Stimulated activated naive CD8-positive, alpha-beta T cell treated with anti-CD3 and anti-CD28 coated beads, Interleukin-15, amount 100 ng/mL, for 72 hours (primary cell): ENCODE measurements around the gene AOPEP.

Source experiments
- ATAC-seq: fragments of 150-1000 bp; cut with Tn5 transposase; 2 replicates; pipeline ENCODE4 v1.10.0; 2021; ENCODE audit warnings: mild to moderate bottlenecking, moderate library complexity
- DNase-seq, 2 donors: peaks; one replicate each; pipeline ENCODE4 v3.0.0; 2021 to 2022
- H3K27ac Mint-ChIP-seq, 2 donors: one replicate each; pipeline ENCODE4 v1.8.0; 2022; ENCODE audit warnings: mild to moderate bottlenecking in 2 of 2, mixed read lengths in 2 of 2, moderate library complexity in 2 of 2
- H3K27me3 Mint-ChIP-seq: one replicate; pipeline ENCODE4 v1.8.0; 2022; ENCODE audit warnings: mixed read lengths
- H3K4me1 Mint-ChIP-seq: one replicate; pipeline ENCODE4 v1.8.0; 2022; ENCODE audit warnings: mild to moderate bottlenecking, mixed read lengths
- H3K4me3 Mint-ChIP-seq, 2 donors: one replicate each; pipeline ENCODE4 v1.8.0; 2022; ENCODE audit warnings: mild to moderate bottlenecking in 2 of 2, mixed read lengths in 2 of 2, moderate library complexity in 1 of 2
- H3K9me3 Mint-ChIP-seq, 2 donors: one replicate each; pipeline ENCODE4 v1.8.0; 2022; ENCODE audit warnings: mixed read lengths in 2 of 2

Gene AOPEP

GRCh38 chr9:94881940-94882339 is 155.4 kb downstream of the AOPEP start:
- DNase-seq (no peak), ATAC-seq (no peak)
- H3K27ac Mint-ChIP-seq = no peak overlapping the region
- H3K4me3 Mint-ChIP-seq = no peak overlapping the region
- H3K9me3 Mint-ChIP-seq = peaks cover 0 to 8% of the 10 kb centered on the region in 2 donors
- H3K4me1 Mint-ChIP-seq = peaks cover 16% of the 10 kb centered on the region
- no peaks in the 10 kb centered on the region for H3K27me3 Mint-ChIP-seq

DNA sequence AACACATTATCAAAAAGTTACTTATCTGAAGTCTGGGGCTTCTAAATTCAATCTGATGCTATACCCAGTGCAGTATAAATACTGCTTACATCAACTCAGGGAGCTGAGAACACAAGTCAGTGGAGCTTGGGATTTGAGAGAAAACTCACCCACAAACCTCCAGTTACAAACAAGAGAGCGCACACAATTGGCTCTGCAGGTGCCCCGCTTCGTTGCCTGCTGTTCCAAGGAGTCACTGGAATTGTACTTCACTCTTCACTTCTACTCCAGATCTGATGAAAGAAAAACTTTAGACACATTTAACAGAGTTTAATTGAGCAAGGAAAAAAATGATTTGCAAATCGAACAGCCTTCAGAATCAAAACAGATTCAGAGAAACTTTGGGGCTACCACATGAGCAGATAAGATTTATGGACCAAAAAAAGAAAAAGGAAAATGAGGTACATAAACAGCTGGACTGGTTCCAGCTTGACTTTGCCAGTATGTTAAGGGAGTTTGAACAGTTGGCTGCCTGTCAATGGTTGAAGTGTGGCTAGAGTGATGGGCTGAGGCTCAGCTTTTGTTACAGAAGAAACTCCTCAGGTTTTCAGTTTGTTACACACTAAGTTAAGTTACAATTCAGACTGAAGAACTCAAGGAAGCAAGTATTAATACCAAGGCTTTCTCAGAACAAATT is 156.6 kb downstream of the AOPEP start:
- peaks cover 13% of the 10 kb centered on the region for H3K4me1 Mint-ChIP-seq
- H3K27me3 Mint-ChIP-seq = no peaks in the 10 kb centered on the region
- no peak overlapping the region for H3K27ac Mint-ChIP-seq
- DNase-seq = no peak
- ATAC-seq = no peak
- H3K4me3 Mint-ChIP-seq = no peak overlapping the region
- H3K9me3 Mint-ChIP-seq = peaks cover 0 to 7% of the 10 kb centered on the region in 2 donors

DNA sequence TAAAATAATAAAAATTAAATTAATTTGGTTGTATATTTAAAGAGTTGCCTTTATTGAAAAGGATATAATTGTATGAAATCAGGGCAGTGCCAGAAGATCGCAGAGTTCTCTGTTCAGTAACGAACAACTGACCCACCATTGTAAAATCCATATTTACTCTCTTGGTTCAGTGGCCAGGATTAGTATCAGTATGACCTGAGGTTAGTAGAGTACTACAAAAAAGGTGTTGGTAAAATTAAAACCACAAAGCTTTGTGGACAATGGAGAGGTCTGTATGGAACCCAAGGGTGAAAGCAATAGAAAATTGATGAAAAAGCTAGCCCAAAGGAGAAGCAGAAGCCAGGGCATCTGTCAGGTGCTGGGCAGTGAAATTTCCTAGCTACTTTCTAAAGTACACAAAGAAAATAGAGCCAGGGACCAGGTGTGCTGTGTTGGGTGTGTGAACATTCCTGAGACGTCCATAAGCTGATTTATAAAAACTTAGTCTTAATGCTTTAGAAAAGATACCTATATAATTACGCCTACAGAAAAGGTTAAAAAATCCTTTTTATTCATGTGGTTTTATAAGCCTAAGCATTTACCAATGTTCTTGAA is 159.5 kb downstream of the AOPEP start:
- no peak overlapping the region for H3K4me3 Mint-ChIP-seq
- H3K4me1 Mint-ChIP-seq = no peaks in the 10 kb centered on the region
- no peak for DNase-seq
- no peaks in the 10 kb centered on the region for H3K27me3 Mint-ChIP-seq
- H3K9me3 Mint-ChIP-seq = peaks cover 7 to 8% of the 10 kb centered on the region in 2 donors
- H3K27ac Mint-ChIP-seq = no peak overlapping the region
- ATAC-seq = no peak

- Mint-ChIP-seq H3K4me3 (no peak overlapping the region), H3K27ac (no peak overlapping the region), H3K4me1 (no peaks in the 10 kb centered on the region), H3K27me3 (no peaks in the 10 kb centered on the region), H3K9me3 (peaks cover 8 to 21% of the 10 kb centered on the region in 2 donors)
- no peak for ATAC-seq
- no peak for DNase-seq
Observed at GRCh38 chr9:94887721-94888120, 161.2 kb downstream of the AOPEP start.

- DNase-seq (no peak), ATAC-seq (no peak)
- H3K4me1 Mint-ChIP-seq = peaks cover under 1% of the 10 kb centered on the region
- H3K27ac Mint-ChIP-seq = no peak overlapping the region
- H3K4me3 Mint-ChIP-seq = no peak overlapping the region
- H3K27me3 Mint-ChIP-seq = no peaks in the 10 kb centered on the region
- H3K9me3 Mint-ChIP-seq = peaks cover 8 to 21% of the 10 kb centered on the region in 2 donors
Observed at GRCh38 chr9:94888775-94889174, 162.3 kb downstream of the AOPEP start.

DNA sequence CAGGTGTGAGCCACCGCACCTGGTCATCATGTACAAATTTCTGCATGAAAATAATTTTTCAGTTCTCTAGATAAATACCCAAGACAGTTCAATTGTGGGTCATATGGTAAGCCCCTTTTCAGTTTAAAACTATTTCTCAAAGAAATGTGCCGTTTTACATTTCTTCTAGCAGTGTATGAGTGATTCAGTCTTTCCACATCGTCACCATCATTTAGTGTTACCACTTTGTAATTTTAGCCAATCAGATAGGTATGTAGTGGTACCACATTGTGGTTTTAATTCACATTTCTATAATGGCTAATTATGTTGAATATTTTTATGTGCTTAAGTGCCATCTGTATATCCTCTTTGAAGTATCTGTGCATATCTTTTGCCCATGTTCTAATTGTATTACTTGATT is 163.1 kb downstream of the AOPEP start:
- Mint-ChIP-seq H3K27ac (no peak overlapping the region), H3K4me3 (no peak overlapping the region), H3K27me3 (no peaks in the 10 kb centered on the region), H3K4me1 (peaks cover 6% of the 10 kb centered on the region), H3K9me3 (peaks cover 8 to 21% of the 10 kb centered on the region in 2 donors)
- ATAC-seq (no peak), DNase-seq (no peak)

- H3K9me3 Mint-ChIP-seq = peaks cover 8 to 21% of the 10 kb centered on the region in 2 donors
- H3K27me3 Mint-ChIP-seq = no peaks in the 10 kb centered on the region
- no peak overlapping the region for H3K27ac Mint-ChIP-seq
- H3K4me1 Mint-ChIP-seq = peaks cover 6% of the 10 kb centered on the region
- ATAC-seq = no peak
- DNase-seq = no peak
- H3K4me3 Mint-ChIP-seq = no peak overlapping the region
Observed at GRCh38 chr9:94891183-94891582, 164.7 kb downstream of the AOPEP start.

DNA sequence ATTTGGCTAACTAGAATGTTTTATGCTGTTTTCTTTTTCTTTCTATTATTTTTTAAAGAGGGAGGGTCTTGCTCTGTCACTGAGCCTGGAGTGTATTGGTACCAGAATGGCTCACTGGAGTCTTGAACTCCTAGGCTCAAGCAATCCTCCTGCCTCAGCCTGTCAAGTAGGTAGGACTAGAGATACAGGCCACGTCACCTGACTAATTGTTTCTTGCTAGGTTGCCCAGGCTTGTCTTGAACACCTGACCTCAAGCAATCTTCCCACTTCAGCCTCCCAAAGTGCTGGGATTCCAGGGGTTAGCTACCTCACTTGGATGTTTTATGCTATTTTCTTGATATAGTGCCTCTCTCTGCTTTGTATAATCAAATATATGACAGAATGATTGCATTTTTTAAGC is 166.2 kb downstream of the AOPEP start:
- no peak for DNase-seq
- no peak for ATAC-seq
- Mint-ChIP-seq H3K27ac (peak overlapping the region in 1 of 2 donors; percentile 8), H3K27me3 (no peaks in the 10 kb centered on the region), H3K4me3 (no peak overlapping the region), H3K9me3 (peaks cover 8 to 21% of the 10 kb centered on the region in 2 donors), H3K4me1 (peaks cover 6% of the 10 kb centered on the region)

- H3K4me1 Mint-ChIP-seq = peaks cover 6% of the 10 kb centered on the region
- DNase-seq (no peak), ATAC-seq (no peak)
- no peaks in the 10 kb centered on the region for H3K27me3 Mint-ChIP-seq
- H3K9me3 Mint-ChIP-seq = peaks cover 8 to 21% of the 10 kb centered on the region in 2 donors
- H3K27ac Mint-ChIP-seq = no peak overlapping the region
- no peak overlapping the region for H3K4me3 Mint-ChIP-seq
Observed at GRCh38 chr9:94894094-94894699, 167.7 kb downstream of the AOPEP start.

DNA sequence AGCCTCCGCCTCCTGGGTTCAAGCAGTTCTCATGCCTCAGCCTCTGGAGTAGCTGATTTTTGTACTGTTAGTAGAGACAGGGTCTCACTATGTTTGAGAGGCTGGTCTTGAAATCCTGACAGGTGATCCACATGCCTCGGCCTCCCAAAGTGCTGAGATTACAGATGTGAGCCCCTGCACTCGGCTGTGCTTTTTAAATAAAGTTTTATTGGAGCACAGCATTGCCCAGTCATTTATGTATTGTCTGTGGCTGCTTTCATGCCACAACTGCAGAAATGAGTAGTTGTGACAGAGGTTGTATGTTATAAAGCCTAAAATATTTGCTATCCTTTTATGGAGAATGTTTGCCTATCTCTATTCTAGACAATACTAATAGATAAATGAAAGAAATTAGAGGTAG is 169.2 kb downstream of the AOPEP start:
- no peak for ATAC-seq

DNA sequence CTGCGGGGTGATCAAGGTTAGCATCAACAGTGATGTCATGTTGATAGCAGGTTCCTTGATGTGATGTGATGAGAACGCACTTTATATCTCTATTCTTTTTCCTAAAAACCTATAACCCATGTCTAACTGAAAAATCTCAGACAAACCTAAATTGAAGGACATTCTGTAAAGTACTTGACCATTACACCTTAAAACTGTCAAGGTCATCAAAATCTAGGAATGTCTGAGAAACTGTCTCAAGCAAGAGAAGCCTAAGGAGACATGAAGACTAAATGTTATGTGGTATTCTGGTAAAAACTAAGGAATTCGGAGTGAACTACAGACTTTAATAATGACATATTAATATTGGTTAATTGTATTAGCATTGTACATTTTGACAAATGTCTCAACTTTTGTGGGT is 170.0 kb downstream of the AOPEP start:
- Mint-ChIP-seq H3K4me1 (peaks cover 20% of the 10 kb centered on the region), H3K9me3 (peaks cover 0 to 10% of the 10 kb centered on the region in 2 donors)

More for the DNA sequence above, 169.2 kb downstream of the AOPEP start:
- Mint-ChIP-seq H3K27me3 (no peaks in the 10 kb centered on the region), H3K4me3 (no peak overlapping the region), H3K9me3 (peaks cover 2 to 15% of the 10 kb centered on the region in 2 donors), H3K4me1 (peaks cover 16% of the 10 kb centered on the region), H3K27ac (no peak overlapping the region)
- no peak for DNase-seq

DNA sequence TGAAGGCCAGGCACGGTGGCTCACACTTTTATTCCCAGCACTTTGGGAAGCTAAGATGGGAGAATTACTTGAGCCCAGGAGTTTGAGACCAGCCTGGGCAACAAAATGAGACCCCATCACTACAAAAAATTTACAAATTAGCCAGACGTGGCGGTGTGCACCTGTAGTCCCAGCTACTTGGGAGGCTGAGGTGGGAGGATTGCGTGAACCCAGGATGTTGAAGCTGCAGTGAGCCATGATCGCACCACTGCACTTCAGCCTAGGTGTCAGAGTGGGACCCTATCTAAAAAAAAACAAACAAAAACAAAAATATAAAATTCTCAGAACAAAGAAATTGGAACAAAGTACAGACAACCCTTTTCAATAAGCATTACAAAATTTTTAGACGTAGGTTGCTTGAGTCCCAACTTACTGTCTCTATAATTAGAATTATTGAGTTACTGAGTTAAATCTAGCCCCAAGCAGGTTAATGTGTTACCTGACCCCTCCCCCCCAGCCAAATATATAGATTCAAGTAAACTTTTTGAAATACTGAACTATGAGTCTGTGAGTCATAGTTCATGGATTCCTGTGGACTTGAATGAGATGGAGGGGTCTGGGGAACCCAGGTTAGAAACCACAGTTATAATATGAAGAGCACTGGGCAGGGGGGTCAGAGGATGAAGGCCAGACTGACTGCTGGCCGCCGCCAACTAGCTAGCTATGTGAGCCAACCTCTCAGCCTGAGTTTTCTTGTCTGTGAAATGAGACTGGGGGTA is 173.1 kb downstream of the AOPEP start:
- Mint-ChIP-seq H3K27ac (no peak overlapping the region), H3K27me3 (no peaks in the 10 kb centered on the region), H3K4me3 (no peak overlapping the region), H3K4me1 (peaks cover 22% of the 10 kb centered on the region), H3K9me3 (no peaks in the 10 kb centered on the region)
- DNase-seq (no peak), ATAC-seq (no peak)

More for the DNA sequence above, 170.0 kb downstream of the AOPEP start:
- Mint-ChIP-seq H3K27me3 (no peaks in the 10 kb centered on the region), H3K27ac (no peak overlapping the region), H3K4me3 (no peak overlapping the region)
- ATAC-seq (no peak), DNase-seq (no peak)

- ATAC-seq = no peak
- H3K9me3 Mint-ChIP-seq = no peaks in the 10 kb centered on the region
- H3K27me3 Mint-ChIP-seq = no peaks in the 10 kb centered on the region
- H3K27ac Mint-ChIP-seq = no peak overlapping the region
- no peak for DNase-seq
- H3K4me1 Mint-ChIP-seq = peaks cover 22% of the 10 kb centered on the region
- H3K4me3 Mint-ChIP-seq = no peak overlapping the region
Observed at GRCh38 chr9:94900222-94901018, 173.9 kb downstream of the AOPEP start.

GRCh38 chr9:94901019-94901363 is 174.5 kb downstream of the AOPEP start:
- Mint-ChIP-seq H3K4me1 (peaks cover 22% of the 10 kb centered on the region), H3K27me3 (no peaks in the 10 kb centered on the region), H3K4me3 (no peak overlapping the region), H3K27ac (no peak overlapping the region), H3K9me3 (no peaks in the 10 kb centered on the region)
- no peak for DNase-seq
- ATAC-seq = no peak

- ATAC-seq = no peak
- DNase-seq = no peak
- Mint-ChIP-seq H3K9me3 (no peaks in the 10 kb centered on the region), H3K4me1 (peaks cover 33% of the 10 kb centered on the region), H3K27me3 (no peaks in the 10 kb centered on the region), H3K4me3 (no peak overlapping the region), H3K27ac (no peak overlapping the region)
Observed at GRCh38 chr9:94903961-94904421, 177.5 kb downstream of the AOPEP start.
